Measurements from ENCODE around the gene SLC22A17. TPM values are rescaled to one million over a fixed set of nuclear protein-coding genes. Genes with fewer than 3 reads are reported as not detected.

Gene SLC22A17
- total and polyA plus RNA-seq, 2 of the 8 experiments (the other 6 are each of a cell fraction or from before 2014, with no cell fraction given) = 43.0 to 49.0 TPM

- Histone ChIP-seq H3K23me2 (ENCODE audit: low read depth, low read length) (peaks cover 21% of the 10 kb centered on the region; the same call in 1 of the 2 replicates), H3K79me2 (ENCODE audit: control insufficient read depth in 1 of 2, insufficient read depth in 2 of 2, low read length in 2 of 2) (no peaks in the 10 kb centered on the region), H2BK15ac (ENCODE audit: low read length) (peak within 1 kb of the TSS; percentile 88), H4K5ac (ENCODE audit: insufficient read length, low read depth, low read length) (peak within 1 kb of the TSS; percentile 73), H4K91ac (replicated peaks; ENCODE audit: insufficient read length, low read length) (peak within 1 kb of the TSS; percentile 92), H3K18ac (ENCODE audit: extremely low read depth, low read length) (peak within 1 kb of the TSS; percentile 97), H3K4me3 (ENCODE audit: extremely low read depth in 1 of 4, insufficient read depth in 2 of 4, low read depth in 3 of 4, low read length in 4 of 4) (peak within 1 kb of the TSS; percentile 69 to 79 (median 77)), H3K79me1 (ENCODE audit: low read depth, low read length) (no peaks in the 10 kb centered on the region), H3K36me3 (ENCODE audit: control insufficient read depth in 2 of 4, insufficient read depth in 4 of 4, low read length in 3 of 4) (peaks cover 0 to 5% (median 0%) of the 10 kb centered on the region in 4 experiments; a peak in 2 of 8 replicates), H3K27me3 (replicated peaks in 1 of 4; ENCODE audit: control insufficient read depth in 3 of 4, extremely low read depth in 1 of 4, insufficient read depth in 3 of 4, low read length in 3 of 4) (peaks cover 0 to 12% (median 10%) of the 10 kb centered on the region in 4 experiments; a peak in 5 of 7 replicates), H3K9me3 (ENCODE audit: insufficient read depth in 2 of 2, low read depth in 1 of 2, low read length in 1 of 2) (no peaks in the 10 kb centered on the region), H2AFZ (ENCODE audit: low read length) (no peak within 1 kb of the TSS), H3K56ac (replicated peaks; ENCODE audit: insufficient read length, low read depth, low read length) (peak within 1 kb of the TSS; percentile 78), H2AK5ac (ENCODE audit: low read depth, low read length) (peak within 1 kb of the TSS; percentile 60; the same call in 1 of the 2 replicates), H3K27ac (ENCODE audit: low read depth, low read length) (peak within 1 kb of the TSS; percentile 85), H2BK20ac (ENCODE audit: low read length) (peak within 1 kb of the TSS; percentile 61; the same call in 1 of the 2 replicates), H3K14ac (ENCODE audit: insufficient read length) (no peak within 1 kb of the TSS), H4K8ac (ENCODE audit: extremely low read depth, insufficient read depth, low read length) (peak within 1 kb of the TSS; percentile 88), H3K4ac (replicated peaks; ENCODE audit: insufficient read length, low read depth, low read length) (peak within 1 kb of the TSS; percentile 69), H2BK120ac (replicated peaks; ENCODE audit: low read depth, low read length) (peak within 1 kb of the TSS; percentile 24), H3K23ac (ENCODE audit: insufficient read length) (no peak within 1 kb of the TSS), H3K9ac (replicated peaks in 1 of 4; ENCODE audit: extremely low read depth in 1 of 4, low read depth in 3 of 4, low read length in 3 of 4) (peak within 1 kb of the TSS; percentile 55 to 90 (median 70)), H3K4me1 (replicated peaks in 1 of 4; ENCODE audit: control insufficient read depth in 3 of 4, insufficient read depth in 4 of 4, low read length in 3 of 4) (peaks cover 2 to 22% (median 14%) of the 10 kb centered on the region in 4 experiments; a peak in 6 of 7 replicates), H4K20me1 (replicated peaks in 1 of 2; ENCODE audit: control insufficient read depth in 1 of 2, insufficient read depth in 2 of 2, low read length in 2 of 2) (peaks cover 8 to 12% of the 10 kb centered on the region in 2 experiments), H3K4me2 (ENCODE audit: insufficient read depth in 1 of 2, low read depth in 2 of 2, low read length in 2 of 2) (peak within 1 kb of the TSS; percentile 85 to 90), H2BK12ac (ENCODE audit: low read depth, low read length) (peak within 1 kb of the TSS; percentile 85), H2BK5ac (ENCODE audit: low read depth, low read length) (peak within 1 kb of the TSS; percentile 74)
- ChIA-PET CTCF (ENCODE audit: partially characterized antibody) (interaction anchor here (1.1 to 20.9 kb wide), 4 partner anchors 14 to 37 kb away, joined by 3 to 333 read pairs (median 41); partner anchors contain the start of genes CMTM5 and IL25), POLR2A (ENCODE audit: partially characterized antibody) (interaction anchor here (0.8 to 7.1 kb wide), 13 partner anchors 11 to 79 kb away, joined by 3 to 73 read pairs (median 4); partner anchors contain the start of genes BCL2L2, CMTM5, HOMEZ and PABPN1)
- no peak for FAIRE-seq
- WGBS, 2 experiments (ENCODE audit: extremely low coverage in 1 of 2, insufficient coverage in 1 of 2, insufficient read length in 1 of 2, insufficient replicate concordance in 2 of 2, low coverage in 1 of 2, low lambda C conversion rate in 2 of 2, missing lambda C conversion rate in 1 of 2) = 2% methylated on average over 50 of the region's 74 CpGs; no CpG with 5 or more reads in 1 of the 2 experiments
- DNase-seq (ENCODE audit: low read depth in 1 of 2, low spot score in 2 of 2) = peak in 1 of 2 experiments; percentile 65
- TF ChIP-seq TAF1 (IDR thresholded peaks at IDR 0.05; ENCODE audit: low read depth, low read length) = 0 out of 2 replicates have a peak, but pooled peaks have one; percentile 6
- peak; percentile 70 for TF ChIP-seq KDM4A (IDR thresholded peaks at IDR 0.05; ENCODE audit: low read depth, low read length, severe bottlenecking)
- peak; percentile 62 for TF ChIP-seq RNF2 (IDR thresholded peaks at IDR 0.05; ENCODE audit: borderline replicate concordance, low read depth, low read length, missing control alignments, poor library complexity, severe bottlenecking)
- TF ChIP-seq SIN3A (conservative IDR thresholded peaks at IDR 0.05 in 1 of 2, IDR thresholded peaks at IDR 0.05 in 1 of 2; ENCODE audit: low read depth in 1 of 2, low read length in 2 of 2) = 0 out of 4 replicates have a peak, but pooled peaks of 1 of the 2 experiments have one; percentile 1
- TF ChIP-seq GTF2F1 (IDR thresholded peaks at IDR 0.05; ENCODE audit: borderline replicate concordance, low read depth, low read length) = no peak
- 0 out of 2 replicates have a peak, but pooled peaks have one; percentile 12 for TF ChIP-seq E2F6 (IDR thresholded peaks at IDR 0.05)
- no peak for TF ChIP-seq NANOG (IDR thresholded peaks at IDR 0.05; ENCODE audit: insufficient read depth, low read depth, low read length, poor library complexity, severe bottlenecking)
- TF ChIP-seq SP2 (IDR thresholded peaks at IDR 0.05; ENCODE audit: low read length) = no peak
- 0 out of 2 replicates have a peak, but pooled peaks have one; percentile 11 for TF ChIP-seq GABPA (IDR thresholded peaks at IDR 0.05; ENCODE audit: borderline replicate concordance, insufficient read depth, low read length)
Observed at GRCh38 chr14:23365036-23365731, 12.5 kb upstream of the SLC22A17 start, which contains the start of gene EFS. TSS of gene EFS (minus strand) at chr14:23365172. CDS start at chr14:23365025, 147 bp downstream.

Data from H1 (cell line).